Superior temporal gyrus (tissue), 1 donor: ENCODE results near the gene ECEL1.
"Not testable (repeated sequence)": the region's sequence is repeated elsewhere in the genome, so short reads cannot be mapped to it uniquely, and the experiment has no call there.

Experiments used
- DNase-seq: peaks from one replicate; pipeline ENCODE4 v3.0.0-alpha.2; 2016; ENCODE audit errors: extremely low spot score

Gene ECEL1

GRCh38 chr2:232460171-232460570 lies 27.5 kb downstream of the ECEL1 start:
- no peak for DNase-seq

- DNase-seq: no peak
Observed at GRCh38 chr2:232459419-232460035, 28.1 kb downstream of the ECEL1 start.

GRCh38 chr2:232458661-232459418 lies 28.8 kb downstream of the ECEL1 start:
- no peak for DNase-seq

- no peak for DNase-seq
Observed at GRCh38 chr2:232458051-232458660, 29.5 kb downstream of the ECEL1 start.

- no peak for DNase-seq
Observed at GRCh38 chr2:232457121-232458011, 30.3 kb downstream of the ECEL1 start.

- DNase-seq: no peak
Observed at GRCh38 chr2:232456296-232457120, 31.1 kb downstream of the ECEL1 start.

- DNase-seq: no peak
Observed at GRCh38 chr2:232455426-232456255, 32.0 kb downstream of the ECEL1 start, which contains the start of gene ALPI. TSS of gene ALPI (plus strand) at chr2:232456153. CDS start at chr2:232456200, 47 bp downstream.

GRCh38 chr2:232454630-232455029 lies 33.0 kb downstream of the ECEL1 start:
- DNase-seq: no peak

GRCh38 chr2:232451645-232452044 lies 36.0 kb downstream of the ECEL1 start:
- not testable (repeated sequence) for DNase-seq

- DNase-seq: no peak
Observed at GRCh38 chr2:232449964-232450363, 37.7 kb downstream of the ECEL1 start.

GRCh38 chr2:232448304-232448690 lies 39.3 kb downstream of the ECEL1 start:
- DNase-seq: no peak

GRCh38 chr2:232447638-232448303 lies 39.9 kb downstream of the ECEL1 start:
- no peak for DNase-seq

GRCh38 chr2:232447091-232447620 lies 40.5 kb downstream of the ECEL1 start:
- DNase-seq: no peak

GRCh38 chr2:232446266-232446777 lies 41.3 kb downstream of the ECEL1 start:
- DNase-seq: not testable (repeated sequence)

GRCh38 chr2:232445149-232445885 lies 42.3 kb downstream of the ECEL1 start:
- DNase-seq: not testable (repeated sequence)

- DNase-seq: no peak
Observed at GRCh38 chr2:232444409-232445148, 43.1 kb downstream of the ECEL1 start.

- not testable (repeated sequence) for DNase-seq
Observed at GRCh38 chr2:232443669-232444408, 43.8 kb downstream of the ECEL1 start.
